ENCODE results near the gene RGSL1. TPM values are rescaled to one million over a fixed set of nuclear protein-coding genes. Genes with fewer than 3 reads are reported as not detected.

RGSL1 gene
- total and polyA plus RNA-seq, 9 of the 15 experiments (the other 6 are each of a cell fraction or from before 2014, with no cell fraction given), result 0.03 TPM; not detected in 8

DNA sequence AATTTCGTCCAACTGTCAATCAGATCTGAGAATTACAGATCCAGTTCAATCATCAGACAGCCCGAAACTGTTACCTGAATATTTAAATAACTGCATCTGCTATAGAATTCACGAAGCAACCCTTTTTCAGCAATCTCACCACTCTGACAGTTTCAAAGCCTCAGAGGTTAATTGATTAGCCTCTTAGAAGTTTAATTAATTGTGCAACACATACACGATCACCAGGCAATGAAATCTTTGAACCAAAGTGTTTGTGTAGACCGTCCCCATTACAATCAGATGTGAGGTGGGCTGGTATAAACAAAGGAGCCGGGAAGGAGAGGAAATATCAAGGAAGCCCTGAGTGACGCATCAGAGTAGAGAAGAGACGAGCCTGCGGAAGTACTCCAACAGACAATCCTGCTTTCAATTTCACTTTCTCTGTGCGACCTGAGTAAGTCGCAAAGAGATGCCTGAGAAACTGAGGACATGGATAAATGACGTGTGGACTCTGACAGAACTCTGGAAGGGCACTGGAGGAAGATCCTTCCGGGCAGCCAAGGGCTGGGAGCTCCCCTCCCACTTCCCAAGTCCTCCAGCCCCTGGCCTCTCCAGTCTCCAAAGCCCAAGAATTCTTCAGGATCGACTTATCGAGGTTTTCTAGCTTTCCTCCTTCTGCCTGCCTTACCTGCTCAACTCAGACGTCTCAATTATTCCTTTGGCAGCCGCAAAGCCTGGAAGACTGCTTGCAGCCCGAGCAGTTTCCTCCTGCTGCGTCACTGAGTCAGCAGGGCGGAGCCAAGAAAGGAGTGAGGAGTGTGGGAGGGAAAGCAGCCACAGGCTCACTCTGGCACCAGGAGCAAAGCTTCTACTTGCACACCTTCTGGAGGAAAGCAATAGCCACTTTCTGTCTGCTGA is 138.8 kb downstream of the RGSL1 start, which contains the start of gene RNASEL (continued):
- TF ChIP-seq, protein P1, sequence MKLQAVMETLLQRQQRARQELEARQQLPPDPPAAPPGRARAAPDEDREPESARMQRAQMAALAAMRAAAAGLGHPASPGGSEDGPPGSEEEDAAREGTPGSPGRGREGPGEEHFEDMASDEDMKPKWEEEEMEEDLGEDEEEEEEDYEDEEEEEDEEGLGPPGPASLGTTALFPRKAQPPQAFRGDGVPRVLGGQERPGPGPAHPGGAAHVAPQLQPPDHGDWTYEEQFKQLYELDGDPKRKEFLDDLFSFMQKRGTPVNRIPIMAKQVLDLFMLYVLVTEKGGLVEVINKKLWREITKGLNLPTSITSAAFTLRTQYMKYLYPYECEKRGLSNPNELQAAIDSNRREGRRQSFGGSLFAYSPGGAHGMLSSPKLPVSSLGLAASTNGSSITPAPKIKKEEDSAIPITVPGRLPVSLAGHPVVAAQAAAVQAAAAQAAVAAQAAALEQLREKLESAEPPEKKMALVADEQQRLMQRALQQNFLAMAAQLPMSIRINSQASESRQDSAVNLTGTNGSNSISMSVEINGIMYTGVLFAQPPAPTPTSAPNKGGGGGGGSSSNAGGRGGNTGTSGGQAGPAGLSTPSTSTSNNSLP (IDR thresholded peaks at IDR 0.05; ENCODE audit: borderline replicate concordance, low read depth, low read length), result no peak
- TF ChIP-seq POLR2A (conservative IDR thresholded peaks at IDR 0.05) (peak; percentile 90), ZNF57 (CRISPR knock-in tag; IDR thresholded peaks at IDR 0.05) (peak; percentile 40; the same call in 1 of the 2 replicates), NCOA1 (IDR thresholded peaks at IDR 0.05; ENCODE audit: low read depth) (0 out of 2 replicates have a peak, but pooled peaks have one; percentile 66), ZNF644 (tag; IDR thresholded peaks at IDR 0.05; ENCODE audit: low read depth) (no peak), ZNF561 (CRISPR knock-in tag; conservative IDR thresholded peaks at IDR 0.05) (0 out of 2 replicates have a peak, but pooled peaks have one; percentile 68), ATF7 (IDR thresholded peaks at IDR 0.05) (peak; percentile 69), SMAD4 (CRISPR knock-in tag; conservative IDR thresholded peaks at IDR 0.05) (peak; percentile 62; the same call in 1 of the 2 replicates), CEBPG (CRISPR knock-in tag; IDR thresholded peaks at IDR 0.05) (no peak), CEBPG (tag; conservative IDR thresholded peaks at IDR 0.05 in 1 of 2, IDR thresholded peaks at IDR 0.05 in 1 of 2) (peak; percentile 71 to 72), HNRNPUL1 (IDR thresholded peaks at IDR 0.05; ENCODE audit: low read length) (no peak), JUND (IDR thresholded peaks at IDR 0.05; ENCODE audit: borderline replicate concordance, low read depth, low read length) (peak; percentile 48), JUND (tag; IDR thresholded peaks at IDR 0.05; ENCODE audit: borderline replicate concordance, low read depth, low read length) (peak; percentile 7; the same call in 2 of the 3 replicates), POLR3G (IDR thresholded peaks at IDR 0.05; ENCODE audit: extremely low read depth, insufficient read length, insufficient replicate concordance) (no peak), KLF6 (CRISPR knock-in tag; IDR thresholded peaks at IDR 0.05; ENCODE audit: borderline replicate concordance) (no peak), CEBPB (tag; IDR thresholded peaks at IDR 0.05) (peak; percentile 81), SIN3A (IDR thresholded peaks at IDR 0.05; ENCODE audit: borderline replicate concordance in 2 of 2, control insufficient read depth in 1 of 2, low read depth in 2 of 2, low read length in 2 of 2) (no peak), ZNF668 (CRISPR knock-in tag; IDR thresholded peaks at IDR 0.05) (no peak), CREBBP (IDR thresholded peaks at IDR 0.05; ENCODE audit: low read depth, low read length) (no peak)
- TF ChIP-seq, protein P2, sequence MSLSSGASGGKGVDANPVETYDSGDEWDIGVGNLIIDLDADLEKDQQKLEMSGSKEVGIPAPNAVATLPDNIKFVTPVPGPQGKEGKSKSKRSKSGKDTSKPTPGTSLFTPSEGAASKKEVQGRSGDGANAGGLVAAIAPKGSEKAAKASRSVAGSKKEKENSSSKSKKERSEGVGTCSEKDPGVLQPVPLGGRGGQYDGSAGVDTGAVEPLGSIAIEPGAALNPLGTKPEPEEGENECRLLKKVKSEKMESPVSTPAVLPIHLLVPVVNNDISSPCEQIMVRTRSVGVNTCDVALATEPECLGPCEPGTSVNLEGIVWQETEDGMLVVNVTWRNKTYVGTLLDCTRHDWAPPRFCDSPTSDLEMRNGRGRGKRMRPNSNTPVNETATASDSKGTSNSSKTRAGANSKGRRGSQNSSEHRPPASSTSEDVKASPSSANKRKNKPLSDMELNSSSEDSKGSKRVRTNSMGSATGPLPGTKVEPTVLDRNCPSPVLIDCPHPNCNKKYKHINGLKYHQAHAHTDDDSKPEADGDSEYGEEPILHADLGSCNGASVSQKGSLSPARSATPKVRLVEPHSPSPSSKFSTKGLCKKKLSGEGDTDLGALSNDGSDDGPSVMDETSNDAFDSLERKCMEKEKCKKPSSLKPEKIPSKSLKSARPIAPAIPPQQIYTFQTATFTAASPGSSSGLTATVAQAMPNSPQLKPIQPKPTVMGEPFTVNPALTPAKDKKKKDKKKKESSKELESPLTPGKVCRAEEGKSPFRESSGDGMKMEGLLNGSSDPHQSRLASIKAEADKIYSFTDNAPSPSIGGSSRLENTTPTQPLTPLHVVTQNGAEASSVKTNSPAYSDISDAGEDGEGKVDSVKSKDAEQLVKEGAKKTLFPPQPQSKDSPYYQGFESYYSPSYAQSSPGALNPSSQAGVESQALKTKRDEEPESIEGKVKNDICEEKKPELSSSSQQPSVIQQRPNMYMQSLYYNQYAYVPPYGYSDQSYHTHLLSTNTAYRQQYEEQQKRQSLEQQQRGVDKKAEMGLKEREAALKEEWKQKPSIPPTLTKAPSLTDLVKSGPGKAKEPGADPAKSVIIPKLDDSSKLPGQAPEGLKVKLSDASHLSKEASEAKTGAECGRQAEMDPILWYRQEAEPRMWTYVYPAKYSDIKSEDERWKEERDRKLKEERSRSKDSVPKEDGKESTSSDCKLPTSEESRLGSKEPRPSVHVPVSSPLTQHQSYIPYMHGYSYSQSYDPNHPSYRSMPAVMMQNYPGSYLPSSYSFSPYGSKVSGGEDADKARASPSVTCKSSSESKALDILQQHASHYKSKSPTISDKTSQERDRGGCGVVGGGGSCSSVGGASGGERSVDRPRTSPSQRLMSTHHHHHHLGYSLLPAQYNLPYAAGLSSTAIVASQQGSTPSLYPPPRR (CRISPR knock-in tag; IDR thresholded peaks at IDR 0.05; ENCODE audit: borderline replicate concordance), result no peak; the same call in 1 of the 2 replicates
